ENCODE measurements around the gene DNM1L.

- TF ChIP-seq CTCF (IDR thresholded peaks at IDR 0.05; ENCODE audit: low read depth, low read length) (no peak), EZH2phosphoT487 (IDR thresholded peaks at IDR 0.05; ENCODE audit: low read depth) (no peak)
Observed at GRCh38 chr12:32737715-32738114, 58.6 kb downstream of the DNM1L start.
